ENCODE measurements around the gene PIEZO2.

DNA sequence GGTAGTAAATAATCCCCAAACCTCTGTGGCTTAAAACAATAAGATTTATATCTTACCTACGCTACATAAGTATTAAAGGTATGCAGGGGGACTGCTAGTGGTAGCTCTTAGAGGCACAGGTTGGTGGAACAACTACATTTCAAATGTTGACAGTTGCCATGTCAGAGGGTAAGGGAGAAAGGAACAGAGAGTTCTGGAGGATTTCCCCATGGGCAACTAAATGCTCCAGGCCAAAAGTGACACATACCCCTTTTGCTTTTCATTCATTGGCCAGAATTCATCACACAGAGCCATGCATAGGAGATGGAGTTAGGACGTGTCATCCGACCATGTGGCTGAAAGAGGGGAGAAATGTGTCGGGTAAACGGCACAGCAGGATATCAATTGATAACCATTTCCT lies 490.4 kb downstream of the PIEZO2 start:
- TF ChIP-seq POLR2AphosphoS5 (IDR thresholded peaks at IDR 0.05; ENCODE audit: low read depth, low read length) (no peak), POLR2A (IDR thresholded peaks at IDR 0.05; ENCODE audit: low read depth, low read length) (no peak), TAF1 (IDR thresholded peaks at IDR 0.05; ENCODE audit: low read depth, low read length) (no peak), POU2F2 (IDR thresholded peaks at IDR 0.05; ENCODE audit: low read depth, low read length) (no peak), SPI1 (IDR thresholded peaks at IDR 0.05; ENCODE audit: low read depth, low read length) (no peak), PAX5 (IDR thresholded peaks at IDR 0.05; ENCODE audit: insufficient read depth, low read length, severe bottlenecking) (no peak)

All from GM12891 (cell line).